Hematopoietic multipotent progenitor cell treated with erythropoietin and hydrocortisone succinate and interleukin-3 and kit ligand, for 4 days (in vitro differentiated cells): ENCODE results near the gene UNC5A.

ENCODE experiments used
- DNase-seq: peaks from one replicate; pipeline ENCODE4 v3.0.0-alpha.2; 2015

UNC5A gene

GRCh38 chr5:176781638-176782570 lies 28.5 kb upstream of the UNC5A start:
- DNase-seq, result no peak

DNA sequence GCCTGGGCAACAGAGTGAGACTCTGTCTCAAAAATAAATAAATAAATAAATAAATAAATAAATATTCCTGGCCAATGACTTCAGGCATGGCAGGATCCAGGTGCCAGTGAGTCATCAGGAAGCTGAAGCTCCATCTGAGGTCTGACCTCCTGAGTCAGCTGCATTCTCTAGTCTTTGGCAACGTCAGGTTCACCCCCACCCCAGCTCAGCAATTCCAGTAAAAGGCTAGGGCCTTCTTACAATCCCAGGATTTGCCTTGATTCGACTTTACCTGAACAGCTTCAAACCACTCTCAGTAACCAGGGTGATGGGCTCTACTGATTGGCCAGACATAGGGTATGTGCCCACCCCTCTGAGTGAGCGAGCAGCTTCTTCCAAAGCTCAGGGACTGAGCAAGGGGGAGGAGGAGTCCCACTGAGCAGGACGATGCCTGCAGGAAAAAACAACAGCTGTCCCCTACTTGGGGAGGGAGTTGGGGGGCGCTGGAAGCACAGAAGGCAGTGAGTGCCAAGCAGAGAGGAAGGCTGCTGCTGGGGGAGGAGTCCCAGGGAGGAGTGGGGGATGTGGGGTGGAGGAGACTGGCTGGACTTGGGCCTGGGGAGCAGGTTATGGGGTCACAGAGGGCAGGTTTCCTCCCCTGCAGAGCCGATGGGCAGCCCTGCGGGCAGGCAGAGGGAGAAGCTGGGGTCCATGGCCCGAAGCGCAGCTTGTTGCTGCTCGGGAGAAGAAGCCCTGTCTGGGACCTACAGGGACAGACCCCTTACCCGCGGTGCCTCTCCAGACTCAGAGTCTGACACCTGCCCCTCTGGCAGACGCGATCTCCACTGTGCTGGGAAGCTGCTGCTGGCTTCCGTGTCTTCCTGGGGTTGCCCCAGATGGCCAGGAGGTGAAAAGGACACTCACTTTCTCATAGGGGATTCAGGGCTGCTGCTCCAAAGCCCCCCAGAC lies 25.9 kb upstream of the UNC5A start:
- DNase-seq, result no peak

DNA sequence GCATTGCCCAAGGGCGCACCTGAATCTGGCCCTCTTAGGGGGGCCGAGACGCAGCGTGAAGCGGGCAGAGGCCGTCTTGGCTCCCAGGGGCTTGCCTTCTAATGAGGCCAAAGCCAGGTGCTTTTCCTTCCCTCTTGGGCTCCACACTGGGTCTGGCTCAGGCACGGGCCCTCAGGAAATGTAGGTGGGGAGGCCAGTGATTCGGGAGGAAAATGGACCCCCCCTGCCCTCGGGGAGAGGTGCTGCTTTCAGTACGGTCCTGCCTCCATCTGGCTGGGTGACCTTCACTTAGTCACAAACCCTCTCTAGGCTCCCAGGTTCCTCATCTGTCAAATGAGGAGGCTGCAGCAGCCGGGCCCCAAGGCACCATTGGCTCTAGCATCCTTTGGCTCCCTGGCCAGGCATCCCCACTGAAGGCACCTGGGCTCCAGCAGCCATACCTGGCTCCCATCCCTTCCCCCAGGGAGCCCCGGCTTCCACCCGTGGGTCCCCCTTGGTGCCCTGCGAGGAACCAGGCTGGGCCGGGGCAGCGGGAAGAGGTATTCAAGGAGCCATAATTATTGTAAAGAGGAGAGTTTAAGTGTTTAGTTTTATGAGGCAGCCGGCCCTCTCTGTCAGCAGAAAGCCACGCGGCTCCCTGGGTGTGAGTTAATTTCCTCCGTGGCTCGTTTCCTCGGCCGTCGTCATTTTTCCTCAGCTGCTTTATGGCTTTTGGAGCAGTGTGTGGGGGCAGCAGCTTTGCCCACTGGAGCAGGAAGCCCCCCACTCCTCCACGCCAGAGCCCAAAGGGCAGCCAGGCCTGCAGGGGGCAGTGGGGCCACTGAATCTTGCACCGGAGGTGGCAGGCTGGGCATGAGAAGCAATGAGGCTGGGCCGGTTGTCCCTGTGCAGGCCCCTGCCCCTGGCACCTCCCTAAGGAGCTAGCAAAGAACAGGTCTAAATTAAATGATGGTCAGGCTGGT lies 24.9 kb upstream of the UNC5A start:
- DNase-seq, result no peak

GRCh38 chr5:176787676-176788075 lies 22.7 kb upstream of the UNC5A start:
- DNase-seq, result no peak

DNA sequence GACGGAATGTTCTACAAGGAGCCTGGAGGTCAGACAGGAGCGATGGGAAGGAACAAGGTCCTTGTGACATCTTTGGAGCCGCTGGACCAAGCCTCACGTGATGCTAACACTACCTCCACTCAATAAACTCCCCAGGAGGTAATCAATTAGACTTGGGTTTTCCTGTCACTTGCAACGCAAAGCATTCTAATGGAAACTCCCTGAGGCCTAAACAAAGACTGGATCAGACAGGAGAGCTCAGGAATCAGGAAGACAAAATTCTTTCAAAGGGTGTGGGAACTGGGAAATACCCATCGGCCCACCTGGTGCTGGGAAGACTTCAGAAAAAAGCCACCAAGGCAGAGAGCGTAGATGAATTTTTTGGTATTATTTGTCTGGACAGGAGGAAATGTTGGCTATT lies 22.3 kb upstream of the UNC5A start:
- DNase-seq, result no peak

DNA sequence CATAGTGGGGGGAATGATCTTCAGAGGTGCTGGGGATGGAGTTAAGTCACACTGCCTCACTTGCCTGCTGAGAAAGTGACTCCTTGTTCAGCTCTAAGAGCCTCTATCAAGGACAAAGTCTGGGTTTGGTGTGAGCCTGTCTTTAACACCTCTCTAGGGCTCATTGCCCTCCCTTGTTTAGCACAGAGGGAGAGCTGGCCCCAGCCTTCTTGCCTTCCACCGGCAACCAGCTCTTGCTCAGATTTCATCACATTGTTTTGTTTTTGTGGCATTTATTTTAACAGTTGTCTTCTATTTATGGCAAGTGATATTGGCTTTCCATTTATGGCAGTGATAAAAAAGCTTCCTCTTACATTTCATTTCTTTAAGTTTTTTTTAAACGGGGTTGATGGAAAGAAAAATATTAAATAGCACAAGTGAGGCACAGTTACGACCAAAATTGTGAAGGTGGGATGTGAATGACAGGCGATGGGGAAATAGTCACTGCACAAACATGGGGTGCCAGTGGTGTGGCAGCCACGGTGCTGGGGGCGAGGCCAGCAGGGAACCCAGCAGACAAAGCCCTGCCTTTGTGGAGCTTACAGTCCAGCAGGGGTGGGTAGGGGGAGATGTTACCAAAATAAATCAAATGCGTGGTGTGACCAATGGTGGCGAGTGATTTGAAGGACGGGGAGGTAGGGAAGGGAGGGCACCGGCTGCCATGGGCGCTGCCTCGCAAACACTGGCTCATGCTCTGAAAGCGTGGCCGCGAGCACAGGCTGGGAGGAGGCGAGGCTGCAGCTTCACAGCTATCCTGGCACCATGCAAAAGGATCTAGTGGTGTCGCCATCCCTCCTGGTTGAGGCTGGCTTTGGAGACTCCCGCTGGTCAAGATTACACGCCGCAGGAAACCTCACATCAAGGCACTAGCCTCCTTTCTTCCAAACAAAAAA lies 21.2 kb upstream of the UNC5A start:
- DNase-seq, result no peak

GRCh38 chr5:176789873-176790615 lies 20.3 kb upstream of the UNC5A start:
- no peak for DNase-seq

GRCh38 chr5:176790941-176791340 lies 19.4 kb upstream of the UNC5A start:
- DNase-seq, result no peak

DNA sequence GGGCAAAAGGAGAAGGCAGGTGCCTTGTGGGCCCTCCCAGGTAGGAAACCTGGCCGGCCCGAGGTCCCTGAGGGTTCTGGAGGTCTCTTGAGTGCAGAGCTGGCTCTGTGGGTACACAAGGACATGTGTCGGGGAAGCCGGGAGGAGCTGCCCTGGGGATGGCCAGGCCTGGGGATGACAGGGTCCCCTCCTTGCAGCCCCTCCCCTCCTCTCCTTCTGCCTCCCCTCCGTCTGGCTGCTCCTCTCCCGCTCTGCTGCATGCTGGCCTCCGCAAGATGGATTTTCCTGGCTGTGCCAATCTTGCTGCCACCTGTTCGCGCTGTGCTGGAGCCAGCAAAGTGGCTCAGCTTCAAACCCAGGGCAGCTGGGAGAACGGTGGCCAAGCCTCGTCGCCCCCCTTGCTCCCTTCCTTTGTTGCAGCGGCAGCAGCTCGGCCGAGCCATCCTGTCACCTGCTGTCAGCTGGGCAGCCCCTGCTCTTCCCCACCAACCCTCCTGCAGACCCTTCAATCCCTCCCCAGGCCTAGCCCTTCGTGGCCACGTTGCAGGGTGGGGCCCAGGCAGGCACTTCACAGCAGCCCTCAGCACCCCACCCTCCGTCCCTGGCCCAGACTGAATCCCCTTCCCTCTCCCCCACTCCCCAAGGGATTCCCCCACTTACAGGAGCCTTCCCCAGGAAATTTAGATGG lies 17.6 kb upstream of the UNC5A start:
- DNase-seq, result no peak

- DNase-seq, result no peak
These were observed 17.0 kb upstream of the UNC5A start for GRCh38 chr5:176793343-176793699.

DNA sequence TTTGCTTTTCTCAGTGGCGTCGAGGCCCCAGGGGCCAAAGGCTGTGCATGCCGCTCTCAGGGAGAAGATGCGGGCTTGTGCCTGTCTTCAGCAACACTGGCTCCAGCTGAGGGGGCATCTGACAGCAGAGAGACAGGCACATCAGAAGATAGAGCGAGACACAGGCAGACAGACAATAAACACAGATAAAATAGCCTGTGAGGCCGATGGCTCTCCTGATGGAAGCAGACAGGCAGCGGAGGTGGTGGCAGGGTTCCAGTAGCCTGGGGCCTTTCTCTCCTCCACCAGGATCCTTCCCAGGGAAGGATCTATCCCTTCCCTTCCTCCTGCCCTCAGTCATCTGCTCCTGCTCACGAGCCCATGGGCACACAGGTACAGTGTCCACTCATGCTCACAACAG lies 16.6 kb upstream of the UNC5A start:
- DNase-seq, result no peak

DNA sequence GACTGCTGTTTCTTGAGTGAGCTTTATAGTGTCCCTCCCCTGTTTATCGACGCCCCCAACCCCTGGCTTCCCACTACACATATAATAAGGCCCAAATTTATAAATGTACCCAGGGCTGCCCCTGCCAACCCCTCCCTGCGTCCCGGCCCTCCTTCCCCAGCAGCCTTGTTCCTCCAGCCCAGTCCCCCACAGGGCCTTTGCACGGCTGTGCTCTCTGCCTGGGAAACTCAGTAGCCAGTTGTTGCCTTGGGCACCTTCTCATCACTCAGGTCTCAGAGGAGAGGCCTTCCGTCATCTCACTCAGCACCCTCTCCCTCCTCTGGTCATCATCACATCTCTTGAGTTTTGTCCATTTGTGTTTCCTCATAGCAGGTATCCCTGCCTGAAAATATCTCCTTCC lies 15.8 kb upstream of the UNC5A start:
- no peak for DNase-seq

DNA sequence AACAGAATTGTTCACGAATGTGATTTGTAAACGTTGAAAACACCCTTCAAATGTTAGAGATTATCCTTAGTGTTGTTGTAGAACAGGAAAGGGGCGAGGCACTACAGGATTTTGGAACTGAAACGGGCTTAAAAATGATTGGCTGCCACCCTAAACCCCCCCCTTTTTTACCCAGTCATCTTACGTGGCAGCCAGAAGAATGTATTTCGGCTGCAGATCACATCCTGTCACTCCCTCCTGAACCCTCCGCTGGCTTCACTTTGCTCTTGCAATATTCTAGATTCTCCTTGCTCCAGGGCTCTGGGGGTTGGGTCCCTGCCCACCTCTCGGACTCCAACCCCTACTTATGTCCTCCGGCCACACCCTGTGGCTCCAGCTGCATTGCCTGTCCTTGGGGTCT lies 13.9 kb upstream of the UNC5A start:
- DNase-seq, result no peak

DNA sequence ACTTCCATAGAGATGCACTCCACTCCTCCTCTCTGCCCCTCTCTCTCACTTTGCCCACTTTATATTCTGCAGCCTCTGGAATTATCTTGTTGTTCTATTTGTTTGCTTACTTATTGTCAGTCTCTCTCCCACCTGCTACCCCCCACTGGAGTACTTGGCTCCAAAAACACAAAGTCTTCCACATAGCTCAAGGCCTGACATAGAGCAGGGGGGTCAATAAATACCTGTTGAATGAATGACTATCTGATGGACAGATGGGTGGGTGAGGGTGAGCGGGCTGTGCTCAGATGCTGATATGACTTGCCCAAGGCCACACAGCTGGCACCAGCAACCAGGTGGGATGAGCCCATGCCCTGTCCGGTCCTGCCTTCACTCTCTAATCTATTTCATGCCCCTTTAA lies 13.4 kb upstream of the UNC5A start:
- no peak for DNase-seq

DNA sequence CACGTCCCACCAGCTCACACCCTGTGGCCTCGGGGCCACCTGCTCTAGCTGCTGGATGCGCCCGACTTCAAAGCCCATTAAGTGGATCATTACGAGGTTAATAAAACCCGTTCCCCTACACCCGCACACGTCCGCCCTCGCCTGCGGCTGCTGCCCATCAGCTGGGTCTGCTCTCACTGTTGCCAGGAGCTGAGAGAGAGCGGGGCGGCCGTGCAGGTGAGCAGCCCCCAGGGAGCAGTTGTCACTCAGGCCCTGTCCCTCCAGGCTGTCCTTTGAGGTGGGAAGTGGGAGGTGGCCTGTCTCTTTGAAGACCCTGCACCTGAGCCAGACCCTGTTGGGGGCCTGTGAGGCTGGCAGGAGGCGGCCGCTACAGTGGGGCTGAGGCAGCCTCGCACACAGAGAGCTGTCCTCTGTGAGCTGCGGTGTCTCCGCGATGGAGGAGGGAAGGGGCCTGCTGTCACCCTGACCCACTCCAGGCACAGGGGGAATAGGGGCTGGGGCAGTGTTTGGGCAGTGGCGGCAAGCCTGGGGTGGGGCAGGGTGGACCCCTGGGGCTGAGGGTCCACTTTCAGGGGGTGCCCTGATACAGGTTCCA lies 12.8 kb upstream of the UNC5A start:
- DNase-seq, result no peak

GRCh38 chr5:176798086-176798876 lies 12.1 kb upstream of the UNC5A start:
- no peak for DNase-seq

GRCh38 chr5:176798949-176799348 lies 11.4 kb upstream of the UNC5A start:
- no peak for DNase-seq

DNA sequence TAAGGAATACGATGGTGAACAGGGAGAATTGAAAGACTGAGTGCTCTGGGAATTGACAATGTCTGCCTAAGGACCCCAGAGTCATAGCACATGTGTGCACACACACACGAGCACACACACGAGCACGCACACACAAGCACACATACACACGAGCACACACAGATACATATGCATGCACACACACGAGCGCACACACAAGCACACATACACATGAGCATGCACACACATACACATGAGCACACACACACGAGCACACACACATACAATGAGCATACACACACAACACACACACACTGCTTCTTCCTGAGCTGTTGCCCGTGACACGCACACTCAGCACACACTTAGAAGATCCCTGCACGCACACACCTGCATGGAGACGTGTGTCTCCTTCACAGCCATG lies 10.9 kb upstream of the UNC5A start:
- DNase-seq, result no peak

- DNase-seq, result no peak
These were observed 10.3 kb upstream of the UNC5A start for GRCh38 chr5:176800024-176800423.
